NOMO-1 treated with DMSO at 0.1 percent for 48 hours (cell line): ENCODE data around the gene TTC31.
A peak's percentile ranks its signal among the peaks of the same experiment; 100 is the strongest.

Source experiments
- DNase-seq: peaks from one replicate; lab custom pipeline; 2025; ENCODE audit not compliant: unreplicated experiment; lab: John Stamatoyannopoulos, UW

The TTC31 gene

DNA sequence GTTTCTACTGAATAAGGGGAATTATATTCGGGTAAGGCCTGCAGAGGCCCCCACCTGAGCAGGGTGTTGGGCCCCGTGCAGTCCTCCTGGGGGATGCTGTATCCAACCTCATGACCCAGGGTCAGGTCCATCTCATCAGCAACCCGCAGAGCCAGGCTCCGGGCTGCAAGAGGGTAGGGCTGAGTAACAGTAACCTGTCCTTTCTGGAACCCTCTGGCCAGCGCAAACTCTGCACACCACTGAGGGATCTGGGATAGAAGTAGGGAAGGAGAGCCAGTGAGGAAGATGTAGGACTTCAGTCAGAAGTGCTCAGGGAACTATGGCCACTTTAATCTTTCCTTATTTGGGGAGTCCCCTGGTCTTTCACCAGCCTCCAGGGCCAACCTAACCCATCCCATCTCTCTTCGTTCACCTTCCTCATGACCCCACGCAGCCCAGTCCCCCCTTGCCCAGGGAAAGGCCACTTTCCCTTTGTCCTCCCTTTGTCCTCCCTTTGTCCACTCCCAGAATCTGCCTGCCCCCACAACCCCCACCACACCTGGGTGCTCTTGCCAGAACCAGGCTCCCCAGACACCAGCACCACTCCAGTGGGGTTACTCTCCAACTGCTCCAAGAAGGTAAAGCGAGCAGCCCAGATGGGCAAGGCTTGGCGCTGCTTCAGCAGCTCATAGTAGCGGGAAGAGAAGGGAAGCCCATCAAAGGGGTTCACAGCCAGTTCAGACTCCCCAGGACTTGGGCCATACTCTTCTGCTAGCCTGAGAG lies 42.3 kb downstream of the TTC31 start:
- no peak for DNase-seq

DNA sequence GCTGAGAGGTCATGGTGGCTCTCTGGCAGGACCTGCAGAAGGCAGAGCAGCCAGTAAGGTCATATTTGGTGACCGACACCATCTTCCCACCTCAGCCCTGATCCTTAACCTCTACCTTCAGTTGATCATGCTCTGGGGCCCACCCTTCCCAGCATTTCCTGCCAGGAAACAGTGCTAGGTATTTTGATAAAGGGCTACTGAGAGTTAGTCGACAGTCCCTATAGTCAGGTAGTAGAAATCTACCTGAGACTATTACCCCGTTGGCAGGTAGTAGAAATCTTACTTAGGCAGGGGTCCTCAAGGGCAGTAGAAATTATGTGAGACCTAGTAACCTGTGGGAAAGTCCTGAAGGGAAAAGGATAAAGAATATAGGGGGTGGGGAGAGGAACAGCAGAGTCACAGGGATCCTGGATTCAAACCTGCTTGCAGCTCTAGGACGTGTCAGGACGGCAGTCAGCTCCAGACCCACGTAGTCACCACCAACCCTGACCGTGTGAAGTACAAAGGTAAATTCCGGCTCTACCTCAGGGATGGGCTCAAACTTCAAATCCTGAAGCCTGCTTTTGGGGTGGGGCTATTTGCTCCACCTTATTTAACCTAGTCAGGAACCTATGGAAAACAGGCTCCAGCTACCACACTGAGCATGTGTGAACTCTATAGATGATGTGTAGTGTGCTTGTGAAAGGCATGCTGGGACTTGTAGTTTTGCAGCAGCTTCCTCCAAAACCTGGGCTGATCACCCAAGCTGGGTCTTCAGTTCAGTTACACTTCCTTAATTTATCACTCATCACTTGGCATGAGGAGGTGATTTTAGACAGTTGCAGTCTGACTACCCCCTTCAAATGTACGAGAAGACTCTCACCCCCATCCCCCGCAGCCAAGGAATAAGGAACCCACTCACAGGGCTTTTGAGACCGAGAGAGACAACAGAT lies 43.1 kb downstream of the TTC31 start, which contains the start of gene DQX1:
Gene DQX1 (minus strand): TSS at position 515 of the 932 bp plus-strand sequence. CDS start 502 bp downstream, at position 13.
- peak; percentile 89 for DNase-seq

DNA sequence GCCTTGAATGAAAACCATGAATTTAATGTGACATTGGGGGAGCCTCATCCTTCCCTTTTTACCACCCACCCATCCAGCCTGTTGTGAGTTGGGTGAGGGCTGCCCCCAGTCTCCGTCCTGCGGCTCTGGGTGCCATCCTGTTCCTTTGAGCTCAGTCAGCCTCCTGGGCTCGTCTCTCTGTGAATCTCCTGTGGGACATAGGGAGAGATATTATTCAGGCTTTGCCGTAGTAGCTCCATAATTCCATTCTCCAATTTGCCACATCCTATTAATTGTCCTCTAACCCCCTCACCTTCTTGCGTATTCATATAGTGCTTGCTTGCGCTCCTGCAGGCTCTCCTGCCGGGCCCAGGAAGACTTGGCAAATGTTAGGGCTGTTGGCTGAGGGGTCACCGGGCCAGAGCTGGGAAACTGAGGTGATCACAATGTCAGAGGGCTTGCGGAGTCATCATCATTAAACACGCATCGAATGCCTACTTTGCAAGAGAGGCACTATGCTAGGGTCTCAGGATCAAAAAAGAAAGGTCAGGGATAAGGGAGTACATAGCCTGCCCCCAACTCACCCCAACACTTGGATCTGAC lies 43.9 kb downstream of the TTC31 start:
- no peak for DNase-seq

DNA sequence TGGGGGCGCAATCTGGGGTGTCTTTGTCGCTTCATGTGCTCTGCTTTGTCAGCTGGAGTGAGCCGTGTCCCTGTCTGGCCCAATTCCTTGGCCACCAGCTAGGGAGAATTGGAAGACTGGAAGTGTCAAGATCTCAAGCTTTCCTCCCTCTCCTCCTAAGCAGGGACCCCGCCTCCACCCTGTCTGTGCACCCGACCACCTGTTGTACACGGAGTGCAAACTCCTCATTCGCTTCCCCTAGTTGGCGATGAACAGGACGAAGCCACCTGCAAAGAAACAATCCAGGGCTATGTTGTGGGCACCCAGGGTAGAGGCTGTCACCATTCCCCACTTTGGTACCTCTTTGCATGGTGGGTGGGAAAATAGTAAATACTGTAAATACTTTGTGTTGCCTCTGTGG lies 44.9 kb downstream of the TTC31 start:
- DNase-seq = no peak

DNA sequence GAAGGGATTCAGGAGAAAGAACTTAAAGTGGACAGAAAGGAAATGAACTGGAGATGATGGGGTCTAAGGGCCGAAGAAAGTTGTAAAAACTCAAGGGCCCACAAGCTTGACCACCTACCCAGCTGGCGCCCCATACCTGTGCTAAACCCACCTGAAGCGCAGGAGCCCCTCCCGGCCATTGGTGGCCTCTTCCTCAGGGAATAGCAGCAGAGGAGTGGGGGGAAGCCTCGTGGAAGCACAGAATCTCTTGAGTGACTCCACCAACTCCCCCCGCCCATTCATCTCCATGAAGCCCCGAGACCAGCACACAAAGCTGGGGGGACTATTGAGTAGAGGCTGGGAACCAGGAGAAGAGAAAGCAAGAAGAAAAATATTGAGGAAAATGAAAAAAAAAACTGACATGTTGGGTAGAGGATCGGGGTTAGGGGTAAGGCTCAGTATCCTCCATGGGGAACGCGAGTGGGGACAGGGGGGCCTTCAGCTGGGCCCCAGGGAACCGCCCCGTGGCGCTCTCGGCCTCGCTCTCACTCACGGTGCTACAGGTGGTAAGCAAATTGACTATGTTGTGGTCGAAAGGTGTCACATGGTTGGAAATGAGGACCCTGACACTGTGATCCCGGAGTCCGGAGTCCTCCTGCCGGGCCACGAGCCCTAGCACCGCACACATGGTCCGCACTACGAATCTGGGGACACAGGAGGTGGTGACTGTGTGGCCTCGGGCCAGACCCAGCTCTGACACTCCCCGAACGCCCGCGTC lies 45.9 kb downstream of the TTC31 start:
- peak; percentile 6 for DNase-seq

DNA sequence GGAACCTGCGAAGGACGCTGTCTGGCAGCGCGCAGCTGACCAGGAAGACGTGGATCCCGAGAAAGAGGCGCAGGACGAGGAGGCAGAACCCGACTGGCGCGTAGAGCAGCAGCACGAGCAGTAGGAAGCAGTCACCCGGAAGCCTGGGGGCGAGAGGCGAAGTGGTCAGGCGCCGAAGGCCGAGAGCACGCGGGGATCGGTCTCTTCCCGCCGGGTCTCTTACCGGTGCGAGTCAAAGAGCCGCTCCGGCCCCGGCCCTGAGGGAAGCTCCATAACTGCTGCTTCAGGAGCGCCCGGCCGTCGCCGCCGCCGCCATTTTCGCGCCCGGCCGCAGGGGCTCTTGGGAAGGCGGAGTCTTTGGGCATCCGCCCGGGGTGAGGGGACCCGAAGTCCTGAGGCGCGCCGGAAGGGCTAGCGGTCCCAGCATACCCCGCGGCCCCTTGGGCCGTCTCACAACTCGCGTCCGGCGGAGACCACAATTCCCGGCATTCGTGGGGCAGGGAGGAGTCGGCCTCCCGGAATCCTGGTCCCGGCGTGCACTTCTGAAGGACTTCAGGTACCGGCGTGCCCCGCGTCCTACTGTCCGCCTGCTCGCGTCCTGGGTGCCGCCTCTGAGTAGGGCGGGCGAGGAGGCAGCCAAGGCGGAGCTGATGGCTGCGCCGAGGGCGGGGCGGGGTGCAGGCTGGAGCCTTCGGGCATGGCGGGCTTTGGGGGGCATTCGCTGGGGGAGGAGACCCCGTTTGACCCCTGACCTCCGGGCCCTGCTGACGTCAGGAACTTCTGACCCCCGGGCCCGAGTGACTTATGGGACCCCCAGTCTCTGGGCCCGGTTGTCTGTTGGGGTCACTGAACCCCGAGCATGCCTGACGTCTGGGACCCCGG lies 46.7 kb downstream of the TTC31 start, which contains the start of the genes AUP1 and HTRA2:
Gene AUP1 (minus strand): TSS at position 350 of the 882 bp plus-strand sequence. CDS start 77 bp downstream, at position 273.
Gene HTRA2 (plus strand): TSS at position 577 of the 882 bp plus-strand sequence. CDS start 74 bp downstream, at position 651.
- peak; percentile 98 for DNase-seq

DNA sequence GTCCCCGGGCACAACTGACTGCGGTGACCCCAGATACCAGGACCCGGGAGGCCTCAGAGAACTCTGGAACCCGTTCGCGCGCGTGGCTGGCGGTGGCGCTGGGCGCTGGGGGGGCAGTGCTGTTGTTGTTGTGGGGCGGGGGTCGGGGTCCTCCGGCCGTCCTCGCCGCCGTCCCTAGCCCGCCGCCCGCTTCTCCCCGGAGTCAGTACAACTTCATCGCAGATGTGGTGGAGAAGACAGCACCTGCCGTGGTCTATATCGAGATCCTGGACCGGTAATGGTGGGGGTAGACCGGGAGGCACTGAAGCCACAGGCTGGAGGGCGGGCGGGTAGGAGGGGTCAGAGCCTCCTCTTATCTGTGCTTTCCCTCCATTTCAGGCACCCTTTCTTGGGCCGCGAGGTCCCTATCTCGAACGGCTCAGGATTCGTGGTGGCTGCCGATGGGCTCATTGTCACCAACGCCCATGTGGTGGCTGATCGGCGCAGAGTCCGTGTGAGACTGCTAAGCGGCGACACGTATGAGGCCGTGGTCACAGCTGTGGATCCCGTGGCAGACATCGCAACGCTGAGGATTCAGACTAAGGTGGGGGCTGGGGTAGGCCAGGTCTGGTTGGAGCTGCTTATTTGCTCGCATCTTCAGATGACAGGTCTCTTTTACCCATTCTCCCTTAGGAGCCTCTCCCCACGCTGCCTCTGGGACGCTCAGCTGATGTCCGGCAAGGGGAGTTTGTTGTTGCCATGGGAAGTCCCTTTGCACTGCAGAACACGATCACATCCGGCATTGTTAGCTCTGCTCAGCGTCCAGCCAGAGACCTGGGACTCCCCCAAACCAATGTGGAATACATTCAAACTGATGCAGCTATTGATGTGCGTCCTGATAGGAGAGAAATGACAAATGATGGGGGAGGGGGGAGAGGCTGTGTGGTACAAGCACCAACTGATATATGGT lies 47.6 kb downstream of the TTC31 start:
- peak; percentile 30 for DNase-seq

DNA sequence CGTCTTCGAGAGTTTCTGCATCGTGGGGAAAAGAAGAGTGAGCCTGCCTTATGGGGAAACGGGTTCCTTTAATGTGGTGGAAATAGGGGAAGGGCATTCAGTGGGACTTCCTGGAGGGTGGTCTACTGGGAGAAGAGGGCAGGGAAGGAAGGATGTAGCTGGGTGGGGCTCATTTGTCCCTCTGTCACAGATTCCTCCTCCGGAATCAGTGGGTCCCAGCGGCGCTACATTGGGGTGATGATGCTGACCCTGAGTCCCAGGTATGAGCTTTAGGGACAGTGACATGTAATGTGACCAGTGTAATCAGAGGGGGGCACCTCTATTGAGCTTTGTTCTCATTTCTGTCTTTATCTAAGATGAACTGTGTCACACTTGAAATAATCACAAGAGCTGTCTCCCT lies 48.8 kb downstream of the TTC31 start:
- no peak for DNase-seq

DNA sequence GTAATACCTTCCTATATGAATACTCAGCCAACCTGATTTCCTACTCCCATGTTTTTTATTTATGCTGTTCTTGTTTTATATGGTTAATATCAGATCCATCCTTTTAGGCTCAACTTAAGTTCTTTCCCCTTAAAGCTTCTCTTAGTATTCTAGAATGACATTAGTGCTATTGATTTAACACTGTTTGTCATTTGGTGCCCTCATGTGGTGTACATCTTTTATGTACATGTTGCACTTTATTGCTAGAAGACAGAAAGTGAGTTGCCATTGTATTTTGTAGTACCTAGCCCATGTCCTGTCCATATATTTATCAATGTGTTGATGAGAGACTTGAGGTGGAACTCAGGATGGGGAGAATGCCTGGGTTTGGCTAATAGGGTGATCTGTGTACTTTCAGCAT lies 49.3 kb downstream of the TTC31 start:
- peak; percentile 35 for DNase-seq

DNA sequence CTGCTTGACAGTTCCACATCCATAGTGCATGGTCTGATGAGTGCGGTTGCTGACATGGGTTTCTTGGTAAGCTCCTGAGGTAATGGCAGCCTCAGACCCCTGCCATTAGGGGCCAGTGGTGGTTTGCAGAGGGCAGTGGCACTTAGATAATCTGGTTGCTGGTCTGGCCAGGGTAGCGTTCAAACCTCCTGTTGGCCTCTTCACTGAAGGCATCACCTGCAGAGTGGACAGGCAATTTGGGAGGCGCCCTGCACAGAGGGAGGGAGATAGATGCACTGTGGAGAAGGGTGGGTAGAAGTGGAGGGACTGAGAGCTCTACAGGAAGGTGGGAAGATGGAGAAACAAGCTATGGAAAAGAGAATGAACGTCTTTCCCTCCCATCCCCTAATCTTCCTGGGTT lies 50.6 kb downstream of the TTC31 start:
- DNase-seq = no peak

DNA sequence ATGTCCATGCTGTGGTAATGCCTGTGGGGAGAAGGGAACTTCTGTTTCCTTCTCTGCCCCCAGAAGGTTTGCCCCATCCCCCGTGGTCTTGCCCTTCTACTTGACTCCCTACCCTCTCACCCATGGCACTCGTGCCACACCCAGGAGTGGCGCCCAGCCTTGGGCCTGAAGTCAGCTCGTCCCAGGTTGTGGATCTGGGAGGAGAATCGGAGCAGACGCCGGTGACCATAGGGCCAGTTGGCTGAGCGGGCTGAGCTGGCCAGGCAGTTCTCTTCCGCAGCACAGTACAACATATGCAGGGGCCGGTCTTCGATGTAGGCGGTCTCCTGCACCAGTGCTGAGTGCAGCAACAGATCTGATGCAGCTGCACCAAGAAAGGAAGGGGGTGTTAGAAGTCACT lies 51.5 kb downstream of the TTC31 start:
- no peak for DNase-seq

DNA sequence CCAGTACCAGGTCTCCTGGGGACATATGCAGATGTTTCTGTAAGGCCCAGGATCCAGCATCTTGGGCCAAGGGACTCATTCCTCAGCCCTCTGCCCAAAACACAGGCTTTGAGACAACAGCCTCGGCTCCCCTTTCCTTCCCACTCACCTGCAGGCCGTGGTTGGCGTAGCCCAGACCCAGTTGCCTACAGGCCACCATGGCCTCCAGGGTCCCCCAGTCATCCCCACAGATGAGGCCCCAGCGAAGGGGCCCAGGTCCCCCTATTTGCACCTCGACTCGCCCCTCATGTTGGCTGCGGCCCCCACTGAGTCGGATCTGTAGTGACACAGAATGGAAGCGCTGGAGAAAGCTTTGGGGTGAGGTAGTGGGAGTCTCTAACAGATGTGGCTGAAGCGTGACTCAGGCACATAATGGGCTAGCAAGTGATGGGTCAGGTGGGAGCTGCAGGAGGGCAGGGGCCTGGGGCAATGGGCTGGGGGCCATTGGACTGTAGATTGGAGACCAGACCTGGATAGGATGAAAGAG lies 52.6 kb downstream of the TTC31 start:
- DNase-seq = no peak

DNA sequence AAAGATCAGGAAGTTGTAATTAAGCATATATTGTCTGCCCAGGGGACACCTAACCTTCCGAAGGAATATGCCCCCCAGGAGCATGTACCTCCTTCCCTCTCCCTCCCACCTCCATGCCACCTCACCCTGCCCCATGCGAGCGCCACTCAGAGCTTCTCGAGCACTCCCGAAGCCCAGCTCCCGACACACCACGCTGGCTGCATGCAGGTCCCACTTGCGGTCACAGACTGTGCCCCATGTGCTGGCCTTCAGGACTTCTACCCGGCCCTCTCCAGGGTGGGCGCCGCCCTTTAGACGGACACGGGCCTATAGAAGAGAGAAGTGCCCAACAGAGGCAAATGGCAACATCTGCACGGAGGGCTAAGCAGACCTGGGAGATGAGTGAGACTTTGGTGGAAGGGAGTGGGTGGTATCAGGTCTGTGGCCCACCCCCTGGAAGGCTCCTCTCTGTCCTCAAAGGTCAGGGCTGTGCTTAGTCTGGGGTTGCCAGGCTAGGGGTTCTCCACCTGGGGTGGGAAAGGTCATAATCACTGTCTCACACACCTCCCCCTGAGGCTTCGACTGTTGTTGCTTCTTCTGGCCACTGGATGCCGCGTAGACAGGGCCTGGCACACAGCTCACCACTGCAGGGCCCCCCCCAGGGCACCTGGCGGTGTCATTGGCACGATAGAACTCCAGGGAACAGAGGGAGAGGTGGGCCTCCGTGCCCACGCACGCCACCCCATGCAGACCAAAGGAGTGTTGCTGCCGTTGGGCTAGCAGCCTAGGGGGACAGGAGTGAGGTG lies 53.5 kb downstream of the TTC31 start:
- DNase-seq = no peak

DNA sequence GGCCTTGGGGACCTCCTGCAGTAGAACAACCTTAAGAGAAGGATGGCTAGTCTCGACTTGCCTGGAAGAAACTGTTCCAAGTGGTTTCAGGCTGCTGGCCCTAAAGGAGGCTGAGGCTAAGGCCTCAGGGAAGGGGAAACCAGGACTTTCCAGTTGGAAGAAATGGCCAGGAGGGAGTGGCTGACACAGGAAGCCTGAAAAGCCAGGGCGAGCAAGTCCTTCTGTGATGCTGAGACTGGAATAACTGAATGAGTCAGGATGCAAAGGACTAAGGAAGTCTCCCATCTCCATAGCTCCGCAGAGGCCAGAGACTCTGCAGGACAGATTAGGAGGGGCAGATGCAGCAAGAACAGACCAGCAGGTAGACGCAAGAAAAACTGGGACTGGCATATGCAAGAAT lies 54.3 kb downstream of the TTC31 start:
- no peak for DNase-seq

DNA sequence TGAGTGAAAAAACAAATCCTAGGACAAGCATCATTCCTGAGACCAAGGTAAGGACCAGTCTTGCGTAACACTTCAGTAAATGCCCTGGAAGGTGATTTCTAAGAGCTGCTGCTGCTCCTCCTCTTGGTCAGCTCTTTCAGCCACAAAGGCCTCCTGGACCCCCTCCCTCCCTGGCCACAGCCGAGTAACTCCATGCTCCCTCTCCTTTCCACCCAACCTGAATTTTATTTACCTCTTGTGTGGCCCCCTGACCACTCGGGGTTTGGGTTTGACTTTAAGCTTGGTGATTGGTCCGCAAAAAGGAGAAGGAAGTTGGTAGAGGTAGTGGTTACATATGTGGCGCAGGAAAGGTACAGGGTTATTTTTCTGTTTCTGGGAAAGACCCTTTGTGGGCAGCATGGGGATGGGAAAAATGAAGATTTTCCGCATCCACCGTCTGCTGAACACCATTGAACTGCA lies 56.0 kb downstream of the TTC31 start:
- peak; percentile 25 for DNase-seq

DNA sequence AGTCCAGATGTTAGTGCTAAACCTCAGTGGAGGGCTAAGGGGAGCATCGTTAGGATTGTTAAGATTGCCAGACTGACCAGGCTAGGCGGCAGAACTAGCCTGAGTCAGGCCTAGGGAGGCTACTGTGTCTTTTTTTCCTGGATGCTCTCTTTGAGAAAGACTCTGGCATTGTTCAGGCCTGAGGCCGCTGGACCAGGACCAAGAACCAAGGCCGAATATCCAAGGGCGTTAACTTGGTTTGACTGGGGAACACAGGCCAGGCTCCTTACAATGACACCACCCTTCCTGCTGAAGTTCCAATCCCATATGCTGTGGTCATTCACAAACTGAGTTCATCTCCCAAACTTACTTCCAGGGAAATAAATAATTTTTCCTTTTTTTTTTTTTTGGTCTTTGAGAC lies 57.4 kb downstream of the TTC31 start:
- no peak for DNase-seq

DNA sequence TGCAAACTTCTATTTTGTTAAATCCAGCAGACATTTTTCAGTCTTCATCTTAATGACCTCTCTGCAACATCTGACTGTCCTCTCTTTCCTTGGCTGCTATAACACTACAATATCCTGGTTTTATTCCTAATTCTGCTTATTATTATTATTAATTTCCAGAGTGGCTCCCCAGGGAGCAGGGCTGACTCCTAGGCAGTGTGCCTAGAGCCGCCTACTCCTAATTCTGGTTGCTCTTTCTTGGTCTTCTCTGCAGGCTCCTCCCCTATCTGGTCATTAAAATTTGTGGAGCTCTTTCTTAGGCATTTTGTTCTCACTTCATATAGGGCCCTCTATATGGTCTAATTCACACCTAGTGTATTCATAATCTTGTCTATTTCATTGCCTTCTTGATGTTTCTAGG lies 60.1 kb downstream of the TTC31 start:
- DNase-seq = no peak
